PC-9 (cell line): ENCODE results near the gene SPAG9. TPM values are rescaled to one million over a fixed set of nuclear protein-coding genes. Genes with fewer than 3 reads are reported as not detected.

Source experiments
- BruUV-seq: library from RNA; stranded (reverse); fragments of 400-500 nt; replicated peaks from 2 replicates; lab custom pipeline; 2021; lab: Mats Ljungman, UMichigan
- CTCF ChIA-PET: fragments of 300-600 bp; sonication (Branson Sonifier 250); formaldehyde crosslinking; loops from one replicate; lab custom pipeline; 2022; ENCODE audit warnings: antibody characterized with exemption; lab: Charles Lee
- POLR2A ChIA-PET: fragments of 300-600 bp; sonication (Branson Sonifier 250); formaldehyde crosslinking; loops from one replicate; lab custom pipeline; 2022; ENCODE audit warnings: antibody characterized with exemption; ENCODE audit not compliant: unreplicated experiment; lab: Charles Lee
- DNase-seq, 2 experiments: peaks; one replicate each; pipeline versions ENCODE4 v3.0.0 to v3.0.0-alpha.2; 2015 to 2022; ENCODE audit warnings: mixed read lengths in 1 of 2
- H2AFZ ChIP-seq: fragments of 200-600 bp; sonication (generic); 2 replicates; pipeline ENCODE4 v1.8.1; 2017; ENCODE audit warnings: antibody characterized with exemption
- H3F3A ChIP-seq: fragments of 200-600 bp; sonication (generic); 2 replicates; pipeline ENCODE4 v1.8.1; 2017; ENCODE audit warnings: antibody characterized with exemption, mild to moderate bottlenecking, low read depth; ENCODE audit not compliant: insufficient read depth
- H3K27ac ChIP-seq: fragments of 200-600 bp; sonication (generic); 2 replicates; pipeline ENCODE4 v1.6.1; 2016; ENCODE audit warnings: mixed run types
- H3K27me3 ChIP-seq: fragments of 200-600 bp; sonication (generic); 2 replicates; pipeline ENCODE4 v1.6.1; 2016; ENCODE audit warnings: low read depth, mixed run types; ENCODE audit not compliant: insufficient read depth
- H3K36me3 ChIP-seq: fragments of 200-600 bp; sonication (generic); 2 replicates; pipeline ENCODE4 v1.6.1; 2016; ENCODE audit warnings: low read depth, mixed run types
- H3K4me1 ChIP-seq: fragments of 200-600 bp; sonication (generic); replicated peaks from 2 replicates; pipeline ENCODE4 v1.6.1; 2016; ENCODE audit warnings: mixed run types; ENCODE audit not compliant: insufficient read depth
- H3K4me2 ChIP-seq: fragments of 200-600 bp; sonication (generic); 2 replicates; pipeline ENCODE4 v1.6.1; 2017; ENCODE audit warnings: mixed run types
- H3K4me3 ChIP-seq: fragments of 200-600 bp; sonication (generic); 2 replicates; pipeline ENCODE4 v1.6.1; 2016; ENCODE audit warnings: mixed run types
- H3K79me2 ChIP-seq: fragments of 200-600 bp; sonication (generic); 2 replicates; pipeline ENCODE4 v1.6.1; 2017; ENCODE audit warnings: low read depth, mixed run types
- H3K9me2 ChIP-seq: fragments of 200-600 bp; sonication (generic); 2 replicates; pipeline ENCODE4 v1.8.1; 2017; ENCODE audit warnings: mild to moderate bottlenecking; ENCODE audit not compliant: insufficient read depth
- H3K9me3 ChIP-seq: fragments of 200-600 bp; sonication (generic); 2 replicates; pipeline ENCODE4 v1.8.1; 2016; ENCODE audit warnings: low read depth; ENCODE audit not compliant: insufficient read depth
- H4K20me1 ChIP-seq: fragments of 200-600 bp; sonication (generic); 2 replicates; pipeline ENCODE4 v1.8.1; 2017; ENCODE audit not compliant: insufficient read depth
- CTCF ChIP-seq: fragments of 200-600 bp; sonication (generic); conservative IDR thresholded peaks from 2 replicates; pipeline ENCODE4 v1.6.1; 2017; ENCODE audit warnings: mixed run types, antibody characterized with exemption, mild to moderate bottlenecking, moderate library complexity
- EZH2 ChIP-seq: fragments of 200-600 bp; sonication (generic); IDR thresholded peaks from 2 replicates; pipeline ENCODE4 v1.8.0; 2017; ENCODE audit warnings: antibody characterized with exemption, low read depth
- intact Hi-C: fragments of 100-400 bp; cut with micrococcal nuclease; formaldehyde crosslinking; loops from one replicate; pipeline ENCODE4 v1.10.0; 2022; ENCODE audit not compliant: unreplicated experiment
- total RNA-seq: library from RNA; stranded (reverse); gene quantifications from 2 replicates; pipeline ENCODE4 v1.2.3, GENCODE V29; 2021

Gene SPAG9
- total RNA-seq, 1 experiment from 2014 or later = 51.8 TPM

- Histone ChIP-seq H3K79me2 (peaks cover 30% of the 10 kb centered on the region), H2AFZ (peak overlapping the region; percentile 94), H3K9me2 (no peaks in the 10 kb centered on the region), H3K27me3 (no peaks in the 10 kb centered on the region), H4K20me1 (peaks cover 30% of the 10 kb centered on the region), H3K4me3 (peak overlapping the region; percentile 80), H3K4me2 (peak overlapping the region; percentile 97), H3K27ac (peak overlapping the region; percentile 64), H3K9me3 (no peaks in the 10 kb centered on the region), H3F3A (peaks cover 69% of the 10 kb centered on the region), H3K36me3 (peaks cover 45% of the 10 kb centered on the region), H3K4me1 (peaks cover 18% of the 10 kb centered on the region; the same call in 1 of the 2 replicates)
- TF ChIP-seq CTCF (no peak), EZH2 (no peak)
- intact Hi-C loops = loop anchor here (5.0 kb wide), 2 partner anchors 97 to 163 kb away; partner anchors contain the start of genes MBTD1 and UTP18
- POLR2A ChIA-PET = no interaction called here
- no peak for DNase-seq
- CTCF ChIA-PET = interaction anchor here (0.5 to 0.6 kb wide), 2 partner anchors 138 to 369 kb away, joined by 3 to 4 read pairs; no protein-coding TSS in a partner anchor
- TSS peak; percentile 92 for BruUV-seq
Measured at GRCh38 chr17:51165680-51166197, 45.1 kb upstream of the SPAG9 start.

GRCh38 chr17:51164911-51165679 lies 44.4 kb upstream of the SPAG9 start:
- Histone ChIP-seq H3K27me3 (no peaks in the 10 kb centered on the region), H3K9me3 (no peaks in the 10 kb centered on the region), H4K20me1 (peaks cover 29% of the 10 kb centered on the region), H3K79me2 (peaks cover 30% of the 10 kb centered on the region), H2AFZ (0 out of 2 replicates have a peak overlapping the region, but pooled peaks have one; percentile 94), H3K27ac (no peak overlapping the region), H3K9me2 (no peaks in the 10 kb centered on the region), H3K4me2 (peak overlapping the region; percentile 97), H3F3A (peaks cover 63% of the 10 kb centered on the region), H3K4me1 (peaks cover 18% of the 10 kb centered on the region; the same call in 1 of the 2 replicates), H3K36me3 (peaks cover 40% of the 10 kb centered on the region), H3K4me3 (peak overlapping the region; percentile 80; the same call in 1 of the 2 replicates)
- CTCF ChIA-PET = interaction anchor here (0.5 kb wide), 1 partner anchor 368 kb away, joined by 4 read pairs; no protein-coding TSS in a partner anchor
- TF ChIP-seq CTCF = no peak
- no peak for TF ChIP-seq EZH2
- no TSS peak for BruUV-seq
- POLR2A ChIA-PET = interaction anchor here (0.8 kb wide), 1 partner anchor 527 kb away, joined by 5 read pairs; no protein-coding TSS in a partner anchor
- peak in 1 of 2 experiments; percentile 32 for DNase-seq
- intact Hi-C loops = loop anchor here (5.0 kb wide), 2 partner anchors 97 to 163 kb away; partner anchors contain the start of genes MBTD1 and UTP18

- H2AFZ ChIP-seq = no peak overlapping the region
- no peaks in the 10 kb centered on the region for H3K27me3 ChIP-seq
- intact Hi-C loops = no loop called here
- no TSS peak for BruUV-seq
- no peak for DNase-seq
- peaks cover 40% of the 10 kb centered on the region for H3F3A ChIP-seq
- H3K4me2 ChIP-seq = no peak overlapping the region
- no peak overlapping the region for H3K4me3 ChIP-seq
- peaks cover 29% of the 10 kb centered on the region for H3K79me2 ChIP-seq
- TF ChIP-seq EZH2 (no peak), CTCF (no peak)
- no peak overlapping the region for H3K27ac ChIP-seq
- peaks cover 14% of the 10 kb centered on the region for H4K20me1 ChIP-seq
- H3K9me2 ChIP-seq = no peaks in the 10 kb centered on the region
- peaks cover 5% of the 10 kb centered on the region; the same call in 1 of the 2 replicates for H3K4me1 ChIP-seq
- ChIA-PET CTCF (no interaction called here), POLR2A (no interaction called here)
- H3K36me3 ChIP-seq = peaks cover 41% of the 10 kb centered on the region
- H3K9me3 ChIP-seq = no peaks in the 10 kb centered on the region
Measured at GRCh38 chr17:51161541-51161940, 40.9 kb upstream of the SPAG9 start.
